GM12878 (cell line): ENCODE data around the gene NDUFS6.

Source experiments
- PML ChIP-seq: IDR thresholded peaks from 2 replicates; pipeline ENCODE4 v1.6.1; 2012; ENCODE audit warnings: low read length, inconsistent platforms
- SMC3 ChIP-seq: IDR thresholded peaks from 2 replicates; pipeline ENCODE4 v1.6.1; 2011; ENCODE audit warnings: low read length, improper control_type of control experiment, borderline replicate concordance
- TF ChIP-seq, protein P1 (sequence below), 3 experiments: IDR thresholded peaks in 2 of 3; conservative IDR thresholded peaks in 1 of 3; 2 replicates each; pipeline ENCODE4 v1.5.1; 2011; ENCODE audit warnings: low read depth in 3 of 3, low read length in 3 of 3, mild to moderate bottlenecking in 3 of 3, control low read depth in 2 of 3, moderate library complexity in 2 of 3, inconsistent platforms in 1 of 3, mixed read lengths in 1 of 3; ENCODE audit not compliant: control insufficient read depth in 2 of 3, insufficient read depth in 1 of 3; ENCODE audit errors: extremely low read depth in 1 of 3

DNA sequence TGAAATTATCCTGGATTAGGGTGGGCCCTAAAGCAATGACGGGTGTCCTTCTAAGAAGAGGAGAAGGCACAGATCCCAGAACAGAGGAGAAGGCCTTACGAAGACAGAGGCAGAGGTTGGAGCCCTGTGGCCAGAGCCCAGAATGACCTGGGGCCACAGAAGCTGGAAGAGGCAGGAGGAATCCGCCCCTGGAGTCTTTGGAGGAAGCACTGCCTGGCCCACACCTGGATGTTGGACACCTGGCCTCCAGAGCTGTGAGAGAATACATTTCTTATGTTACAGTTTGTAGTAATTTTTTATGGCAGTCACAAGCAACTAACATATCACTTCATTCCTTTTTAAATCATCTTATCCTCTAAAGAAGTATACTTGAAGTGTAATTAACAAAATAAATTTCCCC lies 10.0 kb upstream of the NDUFS6 start:
- no peak for TF ChIP-seq SMC3
- no peak for TF ChIP-seq PML
- TF ChIP-seq, protein P1, sequence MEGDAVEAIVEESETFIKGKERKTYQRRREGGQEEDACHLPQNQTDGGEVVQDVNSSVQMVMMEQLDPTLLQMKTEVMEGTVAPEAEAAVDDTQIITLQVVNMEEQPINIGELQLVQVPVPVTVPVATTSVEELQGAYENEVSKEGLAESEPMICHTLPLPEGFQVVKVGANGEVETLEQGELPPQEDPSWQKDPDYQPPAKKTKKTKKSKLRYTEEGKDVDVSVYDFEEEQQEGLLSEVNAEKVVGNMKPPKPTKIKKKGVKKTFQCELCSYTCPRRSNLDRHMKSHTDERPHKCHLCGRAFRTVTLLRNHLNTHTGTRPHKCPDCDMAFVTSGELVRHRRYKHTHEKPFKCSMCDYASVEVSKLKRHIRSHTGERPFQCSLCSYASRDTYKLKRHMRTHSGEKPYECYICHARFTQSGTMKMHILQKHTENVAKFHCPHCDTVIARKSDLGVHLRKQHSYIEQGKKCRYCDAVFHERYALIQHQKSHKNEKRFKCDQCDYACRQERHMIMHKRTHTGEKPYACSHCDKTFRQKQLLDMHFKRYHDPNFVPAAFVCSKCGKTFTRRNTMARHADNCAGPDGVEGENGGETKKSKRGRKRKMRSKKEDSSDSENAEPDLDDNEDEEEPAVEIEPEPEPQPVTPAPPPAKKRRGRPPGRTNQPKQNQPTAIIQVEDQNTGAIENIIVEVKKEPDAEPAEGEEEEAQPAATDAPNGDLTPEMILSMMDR (IDR thresholded peaks at IDR 0.05 in 2 of 3, conservative IDR thresholded peaks at IDR 0.05 in 1 of 3; ENCODE audit: control insufficient read depth in 2 of 3, extremely low read depth in 1 of 3, insufficient read depth in 1 of 3, low read depth in 3 of 3, low read length in 3 of 3) = no peak
